HG02623 (cell line): Measurements from ENCODE around the gene DNAAF8.
"Not testable (repeated sequence)": the region's sequence is repeated elsewhere in the genome, so short reads cannot be mapped to it uniquely, and the experiment has no call there.

ENCODE experiments used
- ATAC-seq: cut with Tn5 transposase; IDR thresholded peaks from one replicate; pipeline ENCODE4 v1.9.1; 2021; ENCODE audit warnings: moderate library complexity; ENCODE audit not compliant: unreplicated experiment

Gene DNAAF8

DNA sequence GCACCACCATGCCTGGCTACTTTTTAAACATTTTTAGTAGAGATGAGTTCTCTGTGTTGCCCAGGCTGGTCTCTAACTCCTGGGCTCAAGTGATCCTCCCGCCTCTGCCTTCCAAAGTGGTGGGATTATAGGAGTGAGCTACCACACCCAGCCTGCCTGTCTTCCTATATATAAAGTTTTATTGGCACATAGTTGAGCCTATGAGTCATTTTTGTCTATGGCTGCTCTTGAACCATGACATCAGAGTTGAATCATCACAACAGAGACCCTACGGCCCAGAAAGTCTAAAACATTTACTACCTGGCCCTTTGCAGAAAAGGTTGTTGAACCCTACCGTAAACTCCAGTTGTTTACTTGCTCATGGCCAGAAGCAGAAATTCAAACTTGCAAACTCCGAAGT lies 45.9 kb downstream of the DNAAF8 start:
- no peak for ATAC-seq

DNA sequence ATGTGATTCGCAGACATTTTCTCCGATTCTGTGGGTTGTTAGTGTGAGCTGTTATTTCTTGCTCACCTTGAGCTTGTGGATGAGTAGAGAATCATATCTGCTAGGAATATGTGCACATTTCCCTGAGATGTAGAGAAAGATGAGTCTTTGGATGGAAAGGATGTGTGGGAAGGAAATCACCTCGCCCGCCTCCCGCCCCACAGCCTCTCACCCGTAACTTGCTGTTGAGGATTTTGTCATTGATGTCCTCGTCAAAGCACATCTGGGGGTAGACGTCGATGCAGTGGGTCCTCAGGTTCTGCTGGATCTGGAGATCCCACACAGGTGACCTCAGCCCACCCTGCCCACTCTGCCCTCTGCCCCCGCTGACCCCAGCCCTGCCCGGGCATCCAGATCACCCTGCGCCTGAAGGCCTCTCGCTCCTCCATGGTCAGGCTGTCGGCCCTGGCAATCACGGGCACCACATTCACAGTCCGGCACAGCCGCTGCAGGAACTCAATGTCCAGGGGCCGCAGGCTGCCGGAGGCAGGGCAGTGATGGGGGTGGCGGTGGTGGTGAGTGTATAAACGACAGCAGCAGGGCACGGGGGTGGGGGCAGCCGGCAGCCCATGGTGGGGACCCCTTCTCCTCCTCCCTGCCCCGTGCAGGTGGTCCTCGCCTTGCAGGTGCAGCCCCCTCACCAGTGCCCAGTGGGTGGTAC lies 49.1 kb downstream of the DNAAF8 start:
- no peak for ATAC-seq

DNA sequence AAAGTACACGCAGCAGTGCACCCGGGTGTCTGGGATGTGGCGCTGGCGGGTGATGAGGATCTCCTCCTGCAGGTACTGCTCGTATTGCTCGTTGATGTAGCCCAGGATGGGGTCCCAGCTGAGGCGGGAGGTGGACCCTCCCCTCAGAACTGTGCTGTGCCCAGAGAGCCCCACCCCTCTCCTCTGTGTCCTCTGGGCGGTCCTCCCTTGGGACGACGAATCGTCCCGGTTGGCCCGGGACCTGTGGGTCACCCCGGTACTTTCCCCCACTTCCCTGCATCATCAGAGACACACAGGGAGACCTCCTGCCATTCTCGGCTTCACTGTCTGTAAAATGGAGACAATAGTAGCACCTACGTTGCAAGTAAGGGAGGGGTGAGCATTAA lies 49.6 kb downstream of the DNAAF8 start:
- ATAC-seq, result no peak

DNA sequence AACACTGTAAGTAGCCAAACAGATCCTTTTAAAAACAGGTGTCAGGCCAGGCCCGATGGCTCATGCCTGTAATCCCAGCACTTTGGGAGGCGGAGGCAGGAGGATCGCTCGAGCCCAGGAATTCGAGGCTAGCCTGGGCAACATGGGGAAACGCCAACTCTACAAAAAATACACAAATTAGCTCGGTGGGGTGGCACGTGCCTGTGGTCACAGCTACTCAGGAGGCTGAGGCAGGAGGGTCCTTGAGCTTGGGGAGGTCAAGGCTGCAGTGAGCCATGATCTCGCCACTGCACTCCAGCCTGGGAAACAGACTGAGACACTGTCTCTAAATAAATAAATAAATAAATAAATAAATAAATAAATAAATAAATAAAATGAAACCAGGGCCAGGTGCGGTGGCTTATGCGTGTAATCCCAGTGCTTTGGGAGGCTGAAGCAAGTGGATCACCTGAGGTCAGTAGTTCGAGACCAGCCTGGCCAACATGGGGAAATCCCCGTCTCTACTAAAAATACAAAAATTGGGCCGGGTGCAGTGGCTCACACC lies 50.2 kb downstream of the DNAAF8 start:
- not testable (repeated sequence) for ATAC-seq

DNA sequence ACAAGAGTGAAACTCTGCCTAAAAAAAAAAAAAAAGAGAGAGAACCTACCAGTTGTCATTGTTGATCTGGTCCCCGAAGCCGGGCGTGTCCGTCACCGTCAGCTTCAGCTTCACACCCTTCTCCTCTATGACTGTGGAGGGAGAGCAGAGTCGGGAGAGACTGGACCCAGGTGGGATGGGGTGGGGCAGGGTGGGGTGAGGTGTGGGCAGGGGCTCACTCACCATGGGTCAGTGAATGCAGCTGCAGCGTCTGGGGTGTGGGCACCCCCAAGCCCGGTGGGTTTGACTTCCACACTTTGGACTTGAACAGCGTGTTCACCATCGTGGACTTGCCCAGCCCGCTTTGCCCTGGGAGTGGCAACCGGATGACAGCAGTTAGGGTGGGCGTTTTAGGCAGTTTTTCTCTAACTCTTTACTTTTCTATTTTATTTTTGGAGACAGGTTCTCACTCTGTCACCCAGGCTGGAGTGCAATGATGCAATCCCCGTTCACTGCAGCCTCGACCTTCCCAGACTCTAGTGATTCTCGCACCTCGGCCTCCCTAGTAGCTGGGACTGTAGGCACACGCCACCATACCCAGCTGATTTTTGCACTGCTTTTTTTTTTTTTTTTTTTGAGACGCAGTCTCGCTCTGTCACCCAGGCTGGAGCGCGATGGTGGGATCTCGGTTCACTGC lies 51.6 kb downstream of the DNAAF8 start:
- ATAC-seq, result no peak

DNA sequence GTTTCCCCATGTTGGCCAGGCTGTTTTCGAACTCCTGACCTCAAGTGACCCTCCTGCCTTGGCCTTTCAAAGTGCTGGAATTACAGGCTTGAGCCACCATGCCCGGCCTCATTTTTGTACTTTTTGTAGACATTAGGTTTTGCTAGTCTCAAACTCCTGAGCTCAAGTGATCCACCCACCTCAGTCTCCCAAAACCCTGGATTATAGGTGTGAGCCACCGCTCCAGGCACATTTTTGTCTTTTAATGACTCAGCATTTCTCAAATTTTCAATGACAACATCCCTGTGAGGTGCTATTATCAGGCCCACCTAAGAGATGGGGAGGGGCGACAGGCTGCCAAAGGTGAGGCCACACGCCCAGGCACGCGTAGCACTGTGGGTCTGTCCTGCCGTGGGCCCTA lies 52.7 kb downstream of the DNAAF8 start:
- no peak for ATAC-seq

DNA sequence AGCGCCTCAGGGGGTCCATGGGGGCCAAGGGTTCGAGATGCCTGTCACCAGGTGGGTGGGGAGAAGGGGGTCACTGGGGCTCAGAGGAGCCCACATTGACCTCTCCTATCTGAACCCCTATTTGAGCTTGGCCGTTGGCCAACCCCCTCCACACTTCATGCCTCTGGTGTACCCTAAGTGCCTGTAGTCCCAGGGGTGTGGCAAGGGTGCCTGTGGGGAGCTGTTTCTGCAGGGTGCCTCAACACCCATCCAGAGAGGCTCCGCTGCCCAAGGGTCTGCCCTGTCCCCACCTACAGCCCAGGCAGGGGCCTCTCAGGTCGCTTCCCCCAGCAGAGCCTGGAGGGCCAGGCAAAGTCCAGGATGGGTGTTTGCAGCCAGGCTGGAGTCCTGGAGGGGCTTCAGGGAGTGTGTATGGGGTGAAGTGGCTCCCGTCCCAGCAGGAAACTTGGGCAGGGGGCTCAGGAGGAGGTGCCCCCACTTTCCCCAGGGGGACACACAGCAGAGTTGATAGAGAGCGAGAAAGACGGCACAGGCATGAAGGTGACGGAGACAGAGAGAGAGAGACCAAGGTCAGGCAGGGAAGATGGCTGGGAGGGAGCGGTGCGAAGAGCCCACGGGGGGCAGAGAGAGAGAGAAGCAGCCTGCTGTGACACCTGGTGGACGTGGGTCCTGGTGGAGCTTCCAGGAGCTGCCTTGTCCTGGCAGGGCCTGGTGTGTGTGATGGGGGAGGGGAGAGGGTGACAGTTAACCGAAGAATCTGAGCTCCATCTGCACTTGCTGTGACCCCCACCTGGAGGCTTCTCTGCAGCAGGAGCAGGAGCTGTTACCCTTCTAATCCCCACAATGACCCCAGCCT lies 53.5 kb downstream of the DNAAF8 start, which contains the start of gene SEPTIN12:
Gene SEPTIN12 (minus strand): TSS at position 719 of the 856 bp plus-strand sequence. CDS start 700 bp downstream, at position 19.
- ATAC-seq, result no peak

DNA sequence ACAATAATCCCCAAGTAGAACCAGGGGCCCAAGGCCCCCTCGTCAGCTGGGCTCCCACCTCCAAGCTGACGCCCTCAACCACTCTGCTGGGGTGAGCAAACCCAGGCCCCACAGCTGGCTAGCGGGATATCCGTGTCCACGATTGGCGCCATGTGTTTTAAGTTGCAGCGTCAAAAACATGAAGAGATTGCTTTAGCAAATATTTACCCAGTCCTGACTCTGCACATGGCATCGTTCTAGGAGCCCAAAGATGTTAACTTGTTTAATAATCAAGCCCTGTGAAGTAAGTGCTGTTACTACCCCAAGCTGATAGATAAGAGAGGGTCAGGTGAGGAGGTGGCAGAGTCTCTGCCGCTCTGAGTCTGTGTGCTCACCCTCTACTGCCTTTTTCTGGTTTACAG lies 54.2 kb downstream of the DNAAF8 start:
- no peak for ATAC-seq

DNA sequence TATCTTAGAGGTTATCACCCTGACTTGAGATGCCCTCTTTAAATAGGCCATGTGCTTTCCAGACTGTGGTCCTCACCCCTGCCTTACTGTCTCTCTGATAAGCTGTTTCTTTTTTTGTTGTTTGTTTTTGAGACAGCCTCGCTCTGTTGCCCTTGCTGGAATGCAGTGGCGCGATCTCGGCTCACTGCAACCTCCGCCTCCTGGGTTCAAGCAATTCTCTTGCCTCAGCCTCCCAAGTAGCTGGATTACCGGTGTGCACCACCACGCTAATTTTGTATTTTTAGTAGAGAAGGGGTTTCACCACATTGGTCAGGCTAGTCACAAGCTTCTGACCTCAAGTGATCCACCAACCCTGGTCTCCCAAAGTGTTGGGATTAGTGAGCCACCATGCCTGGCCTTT lies 54.6 kb downstream of the DNAAF8 start:
- ATAC-seq, result no peak

DNA sequence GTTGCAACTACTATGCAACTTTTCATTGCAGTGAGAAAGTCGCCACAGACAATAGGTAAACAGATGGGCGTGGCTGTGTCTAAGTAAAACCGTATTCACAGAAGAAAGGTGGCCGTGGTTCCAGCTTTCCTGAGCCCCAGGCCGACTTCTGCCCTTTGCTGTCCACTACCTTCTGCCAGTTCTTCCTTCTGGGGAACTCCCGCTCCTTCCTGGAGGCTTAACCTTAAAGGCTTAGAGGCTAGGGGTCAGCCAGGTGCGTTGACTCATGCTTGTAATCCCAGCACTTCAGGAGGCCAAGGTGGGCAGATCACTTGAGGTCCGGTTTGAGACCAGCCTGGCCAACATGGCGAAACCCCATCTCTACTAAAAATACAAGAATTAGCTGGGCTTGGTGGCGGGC lies 55.9 kb downstream of the DNAAF8 start:
- ATAC-seq, result no peak

DNA sequence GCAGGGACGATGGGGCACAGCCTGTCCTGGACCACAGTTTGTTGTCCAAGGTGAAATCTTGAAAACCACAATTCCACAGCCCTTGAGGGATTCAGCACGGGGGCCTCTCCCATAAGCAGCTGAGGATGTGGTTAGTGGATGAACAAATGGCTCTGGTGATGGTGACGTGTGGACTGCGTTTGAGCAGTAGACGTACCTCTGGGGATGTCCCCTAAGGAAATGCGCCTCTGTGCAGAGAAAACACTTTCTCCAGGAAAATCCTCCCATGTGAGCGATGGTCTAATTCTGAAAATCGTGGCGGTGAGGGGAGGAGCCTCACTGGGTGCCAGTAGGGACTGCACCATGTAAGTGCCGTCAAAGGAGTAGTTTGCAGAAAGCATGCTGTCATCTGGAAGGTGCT lies 56.5 kb downstream of the DNAAF8 start:
- ATAC-seq, result no peak

DNA sequence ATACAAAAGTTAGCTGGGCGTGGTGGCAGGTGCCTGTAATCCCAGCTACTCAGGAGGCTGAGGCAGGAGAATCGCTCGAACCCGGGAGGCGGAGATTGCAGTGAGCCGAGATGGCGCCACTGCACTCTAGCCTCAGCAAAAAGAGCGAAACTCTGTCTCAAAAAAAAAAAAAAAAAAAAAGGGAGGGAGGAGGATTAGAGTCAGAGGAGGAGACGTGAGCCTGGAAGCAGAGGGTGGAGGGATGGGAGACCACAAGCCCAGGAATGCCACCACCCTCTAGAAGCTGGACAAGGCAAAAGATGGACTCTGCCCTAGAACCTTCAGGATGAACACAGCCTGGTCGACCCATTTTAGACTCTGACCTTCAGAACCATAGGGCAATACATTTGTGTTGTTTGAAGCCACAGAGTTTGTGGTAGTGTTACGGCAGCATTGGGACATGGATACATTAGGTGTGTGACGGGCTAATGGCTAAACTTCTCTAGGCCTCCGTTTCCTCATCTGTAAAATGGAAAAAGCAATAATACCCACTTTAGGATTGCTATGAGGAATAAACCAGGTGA lies 58.7 kb downstream of the DNAAF8 start:
- no peak for ATAC-seq

DNA sequence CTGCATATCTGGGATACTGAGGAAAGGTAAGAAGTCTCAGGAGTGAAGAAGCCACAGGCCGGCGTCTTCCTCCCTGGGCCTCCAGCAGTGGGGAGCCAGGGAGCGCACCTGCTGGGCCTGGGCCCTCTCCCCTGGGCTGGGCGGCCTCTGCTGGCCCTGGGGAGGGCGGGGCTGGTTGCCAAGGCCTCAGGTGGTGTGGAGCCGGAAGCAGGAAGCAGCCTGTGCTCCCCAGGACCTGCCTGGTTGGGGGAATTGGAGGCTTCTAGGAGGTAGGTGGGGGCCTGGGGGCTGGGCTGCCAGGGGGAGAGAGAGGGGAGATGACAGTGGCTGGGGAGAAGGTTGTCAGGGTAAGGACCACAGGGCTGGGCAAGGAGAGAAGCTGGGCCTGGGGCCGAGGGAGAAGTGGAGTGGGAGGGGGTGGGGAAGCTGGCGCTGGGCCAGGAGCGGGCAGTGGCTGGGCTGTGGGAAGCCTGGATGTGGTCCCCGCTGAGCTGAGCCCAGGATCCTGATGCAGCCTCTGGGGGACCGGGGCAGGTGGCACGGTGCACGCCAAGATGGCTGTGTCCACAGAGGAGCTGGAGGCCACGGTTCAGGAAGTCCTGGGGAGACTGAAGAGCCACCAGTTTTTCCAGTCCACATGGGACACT lies 61.0 kb downstream of the DNAAF8 start, which contains the start of gene SMIM22:
Gene SMIM22 (plus strand): TSS at position 189 of the 647 bp plus-strand sequence. CDS start 366 bp downstream, at position 555.
- no peak for ATAC-seq

DNA sequence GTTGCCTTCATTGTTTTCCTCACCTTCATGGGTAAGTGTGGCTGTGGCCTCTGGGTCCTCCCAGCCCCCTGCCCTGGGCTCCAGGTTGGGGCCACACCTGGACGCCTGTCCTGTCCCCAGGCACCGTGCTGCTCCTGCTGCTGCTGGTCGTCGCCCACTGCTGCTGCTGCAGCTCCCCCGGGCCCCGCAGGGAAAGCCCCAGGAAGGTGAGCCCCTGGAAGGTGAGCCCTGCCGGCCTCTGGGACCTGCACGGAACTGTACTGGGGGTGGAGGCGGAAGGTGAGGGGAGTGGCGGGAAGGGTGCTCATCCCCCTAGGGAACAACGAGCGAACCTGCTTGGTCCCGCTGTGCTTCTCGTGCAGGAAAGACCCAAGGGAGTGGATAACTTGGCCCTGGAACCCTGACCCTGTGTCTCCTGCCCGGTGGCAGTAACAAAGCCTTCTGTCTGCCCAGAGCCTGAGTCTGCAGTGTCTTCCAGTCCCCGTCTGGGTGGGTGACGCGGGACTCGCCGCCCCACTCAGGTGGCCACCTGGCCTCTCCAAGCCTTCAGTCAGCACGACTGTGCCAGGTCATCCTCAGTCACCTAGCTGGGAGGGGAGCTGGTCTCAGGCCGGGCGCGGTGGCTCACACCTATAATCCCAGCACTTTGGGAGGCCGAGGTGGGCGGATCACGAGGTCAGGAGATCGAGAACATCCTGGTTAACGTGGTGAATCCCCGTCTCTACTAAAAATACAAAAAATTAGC lies 61.7 kb downstream of the DNAAF8 start:
- ATAC-seq, result no peak

DNA sequence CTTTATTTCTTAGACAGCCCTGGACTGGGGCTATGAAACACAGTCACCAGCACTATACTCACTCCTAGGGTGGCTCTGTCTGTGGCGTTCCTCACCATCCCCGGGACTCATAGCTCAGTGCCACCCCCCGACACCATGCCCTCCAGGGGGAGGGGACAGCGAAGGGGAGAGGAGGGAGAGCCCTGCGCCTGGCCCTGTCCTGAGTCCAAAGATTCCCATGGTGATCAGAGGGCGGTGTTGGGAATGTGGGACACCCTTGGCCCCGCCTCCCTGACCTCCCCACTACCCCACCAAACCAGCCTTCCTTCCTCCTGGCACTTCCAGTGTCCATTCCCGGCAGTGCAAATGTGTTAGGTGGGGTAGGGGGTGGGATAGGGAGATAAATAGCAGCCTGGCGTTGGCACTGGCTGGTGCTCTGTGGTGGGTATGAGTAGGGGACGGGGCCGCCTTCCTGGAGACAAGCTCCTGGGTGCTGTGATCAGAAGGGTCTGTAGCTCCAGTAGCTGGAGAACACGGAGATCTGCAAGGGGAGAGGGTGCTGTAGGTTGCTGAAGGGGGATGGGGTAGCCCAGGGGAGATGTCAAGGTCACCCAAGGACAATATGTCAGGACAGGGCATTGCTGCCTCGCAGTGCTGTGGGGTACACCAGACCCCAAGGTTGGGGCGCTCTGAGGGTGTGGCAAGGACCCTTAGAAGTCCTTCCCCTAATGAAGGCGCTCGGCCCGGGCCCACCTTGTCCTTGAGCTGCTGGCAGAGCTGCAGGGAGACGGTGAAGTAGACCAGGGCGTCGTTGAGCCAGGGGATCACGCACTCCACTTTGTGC lies 62.9 kb downstream of the DNAAF8 start:
- ATAC-seq, result no peak

DNA sequence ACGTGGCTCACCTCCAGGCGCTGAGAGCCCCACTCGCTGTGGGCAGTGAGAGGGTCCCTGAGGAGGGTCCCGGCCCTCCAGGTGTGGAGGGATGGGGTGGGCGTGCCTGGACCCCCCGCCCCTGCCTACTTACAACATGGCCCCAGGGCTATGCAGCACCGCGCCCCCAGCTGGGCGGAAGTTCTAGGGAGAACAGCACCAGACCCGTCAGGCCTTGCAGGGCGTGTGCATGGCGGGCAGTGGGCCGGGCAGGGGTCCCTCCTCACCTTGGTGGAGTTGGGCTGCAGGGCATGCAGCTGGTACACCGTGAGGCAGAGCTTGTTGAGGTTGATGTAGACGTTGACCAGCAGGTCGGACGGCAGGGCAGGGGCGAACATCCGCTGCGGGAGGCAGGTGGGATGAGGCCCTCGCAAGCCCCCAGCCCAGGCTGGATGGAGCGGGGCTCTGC lies 63.5 kb downstream of the DNAAF8 start:
- ATAC-seq, result no peak

DNA sequence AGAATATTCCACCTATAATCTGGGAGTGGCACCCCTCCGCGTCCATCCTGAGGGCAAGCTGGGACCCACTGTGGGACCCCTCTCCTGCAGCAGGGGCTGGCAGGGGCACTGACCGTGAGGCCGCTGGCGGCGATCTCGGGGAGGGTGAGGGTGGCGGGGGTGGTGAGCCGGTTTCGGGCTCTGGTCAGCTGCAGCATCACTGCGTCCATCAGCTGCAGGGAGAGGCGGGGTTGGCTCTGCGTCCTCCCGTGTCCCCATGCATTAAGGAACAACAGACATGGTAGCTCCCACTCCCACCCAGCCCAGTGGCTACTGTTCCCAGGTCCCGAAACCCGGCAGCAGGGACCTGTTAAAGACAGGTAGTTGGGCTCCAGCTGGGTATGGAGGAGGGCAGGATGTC lies 64.1 kb downstream of the DNAAF8 start:
- ATAC-seq, result no peak
